ENCODE measurements around the gene FAM174C.

GRCh38 chr19:1300744-1301490, 25.6 kb downstream of the FAM174C start:
- TF ChIP-seq PKNOX1 (IDR thresholded peaks at IDR 0.05) (no peak), FOXK2 (IDR thresholded peaks at IDR 0.05) (no peak), BHLHE40 (IDR thresholded peaks at IDR 0.05; ENCODE audit: borderline replicate concordance) (no peak), ZNF384 (IDR thresholded peaks at IDR 0.05) (no peak), LEF1 (IDR thresholded peaks at IDR 0.05; ENCODE audit: borderline replicate concordance) (no peak), NFRKB (IDR thresholded peaks at IDR 0.05) (no peak), FOXM1 (IDR thresholded peaks at IDR 0.05; ENCODE audit: borderline replicate concordance) (no peak), SUZ12 (IDR thresholded peaks at IDR 0.05) (no peak), TARDBP (IDR thresholded peaks at IDR 0.05) (no peak), HDGF (IDR thresholded peaks at IDR 0.05; ENCODE audit: borderline replicate concordance) (no peak), CTBP1 (IDR thresholded peaks at IDR 0.05; ENCODE audit: borderline replicate concordance) (no peak), ELF4 (IDR thresholded peaks at IDR 0.05) (no peak), SP1 (IDR thresholded peaks at IDR 0.05) (no peak), ARNT (IDR thresholded peaks at IDR 0.05) (no peak)
